GM20000 (cell line): Measurements from ENCODE around the gene TNFAIP8.
A peak's percentile ranks its signal among the peaks of the same experiment; 100 is the strongest.

Experiments
- DNase-seq: peaks from one replicate; pipeline ENCODE4 v3.0.0; 2012; ENCODE audit warnings: low spot score
- CTCF ChIP-seq: IDR thresholded peaks from 2 replicates; pipeline ENCODE4 v1.5.1; 2012; ENCODE audit warnings: mild to moderate bottlenecking, control low read depth; ENCODE audit errors: extremely low read depth, missing control alignments

TNFAIP8 gene

GRCh38 chr5:119404033-119404432 is 48.2 kb downstream of the TNFAIP8 start:
- TF ChIP-seq CTCF: no peak
- no peak for DNase-seq

- DNase-seq: peak; percentile 10
- TF ChIP-seq CTCF: no peak
Measured at GRCh38 chr5:119405419-119405818, 49.6 kb downstream of the TNFAIP8 start.

- DNase-seq: no peak
- TF ChIP-seq CTCF: no peak
Measured at GRCh38 chr5:119406551-119407110, 50.8 kb downstream of the TNFAIP8 start.

- TF ChIP-seq CTCF: peak; percentile 46
- DNase-seq: peak; percentile 27
Measured at GRCh38 chr5:119409235-119409815, 53.5 kb downstream of the TNFAIP8 start.

- TF ChIP-seq CTCF: no peak
- no peak for DNase-seq
Measured at GRCh38 chr5:119410448-119411159, 54.8 kb downstream of the TNFAIP8 start.

- DNase-seq: peak; percentile 50
- TF ChIP-seq CTCF: peak; percentile 69
Measured at GRCh38 chr5:119411361-119412278, 55.8 kb downstream of the TNFAIP8 start.
